Measurements from ENCODE around the gene PPP1R9A.

GRCh38 chr7:95261895-95262415 lies 354.6 kb downstream of the PPP1R9A start:
- TF ChIP-seq CTCF (conservative IDR thresholded peaks at IDR 0.05; ENCODE audit: low read length) = no peak
- no peak for TF ChIP-seq EZH2phosphoT487 (IDR thresholded peaks at IDR 0.05; ENCODE audit: borderline replicate concordance)
